Left lung (tissue), 10 donors: ENCODE results near the gene PEX26. TPM values are rescaled to one million over a fixed set of nuclear protein-coding genes. Genes with fewer than 3 reads are reported as not detected.
"Not testable (repeated sequence)": the region's sequence is repeated elsewhere in the genome, so short reads cannot be mapped to it uniquely, and the experiment has no call there.

Experiments used
- ATAC-seq: fragments of 200-7000 bp; cut with Tn5 transposase; one replicate; pipeline ENCODE4 v1.9.1; 2020; ENCODE audit warnings: moderate library complexity
- DNase-seq, 4 donors: peaks; one replicate each; pipeline ENCODE4 v3.0.0-alpha.2; 2013 to 2020
- H3K27ac ChIP-seq, 2 donors: fragments of 200-600 bp; sonication (generic) in 1 of 2; one replicate each; pipeline versions ENCODE4 v1.5.0 to v1.8.0; 2020 to 2021
- H3K27me3 ChIP-seq, 2 donors: fragments of 200-600 bp; sonication (generic) in 1 of 2; one replicate each; pipeline versions ENCODE4 v1.5.0 to v1.8.0; 2020 to 2021
- H3K36me3 ChIP-seq, 2 donors: fragments of 200-600 bp; sonication (generic) in 1 of 2; one replicate each; pipeline versions ENCODE4 v1.5.0 to v1.8.0; 2020 to 2021
- H3K4me1 ChIP-seq, 2 donors: fragments of 200-600 bp; one replicate each; pipeline ENCODE4 v1.8.0; 2021
- H3K4me3 ChIP-seq, 2 donors: fragments of 200-600 bp; sonication (generic) in 1 of 2; one replicate each; pipeline versions ENCODE4 v1.5.0 to v1.8.0; 2020 to 2021; ENCODE audit warnings: mild to moderate bottlenecking in 1 of 2
- H3K9me3 ChIP-seq, 2 donors: fragments of 200-600 bp; sonication (generic) in 1 of 2; one replicate each; pipeline versions ENCODE4 v1.5.0 to v1.8.0; 2020 to 2021
- CTCF ChIP-seq, 2 donors: fragments of 200-600 bp; sonication (generic) in 1 of 2; IDR thresholded peaks; one replicate each; pipeline versions ENCODE4 v1.5.0 to v1.8.0; 2021; ENCODE audit warnings: antibody characterized with exemption in 2 of 2
- intact Hi-C, 2 donors: fragments of 100-400 bp; cut with DNase I; formaldehyde crosslinking; loops; one replicate each; pipeline versions ENCODE4 v1.11.2 to v1.14.2; 2022
- polyA plus RNA-seq, 6 donors: library from polyadenylated mRNA; unstranded; fragments of 120-200 nt; gene quantifications; one replicate each; pipeline ENCODE4 v1.2.1, GENCODE V29; 2013; ENCODE audit not compliant: insufficient read length in 6 of 6
- total RNA-seq, 2 donors: library from RNA; stranded (reverse); fragmentation: NEBNext Ultra II Directional; extraction: Animal tissue kit (Norgen Biotek cat#: 25700); gene quantifications; one replicate each; pipeline ENCODE4 v1.2.1, GENCODE V29; 2021
- donor health status: DM: no; HTN: yes; CAD: no.
- donor health status: DM: no; HTN: no; CAD: no.

Gene PEX26
- total and polyA plus RNA-seq, 8 donors: 21.8 to 39.4 (median 26.8) TPM

- intact Hi-C loops: no loop called here
- no peak overlapping the region for H3K4me3 ChIP-seq
- H3K27me3 ChIP-seq: no peaks in the 10 kb centered on the region
- ATAC-seq (no peak), DNase-seq (no peak)
- no peak for TF ChIP-seq CTCF (IDR thresholded peaks at IDR 0.05)
- no peaks in the 10 kb centered on the region for H3K4me1 ChIP-seq
- H3K36me3 ChIP-seq: peaks cover 0 to 5% of the 10 kb centered on the region in 2 donors
- no peak overlapping the region for H3K27ac ChIP-seq
- H3K9me3 ChIP-seq: no peaks in the 10 kb centered on the region
These were observed 44.3 kb downstream of the PEX26 start for GRCh38 chr22:18121954-18122554.

DNA sequence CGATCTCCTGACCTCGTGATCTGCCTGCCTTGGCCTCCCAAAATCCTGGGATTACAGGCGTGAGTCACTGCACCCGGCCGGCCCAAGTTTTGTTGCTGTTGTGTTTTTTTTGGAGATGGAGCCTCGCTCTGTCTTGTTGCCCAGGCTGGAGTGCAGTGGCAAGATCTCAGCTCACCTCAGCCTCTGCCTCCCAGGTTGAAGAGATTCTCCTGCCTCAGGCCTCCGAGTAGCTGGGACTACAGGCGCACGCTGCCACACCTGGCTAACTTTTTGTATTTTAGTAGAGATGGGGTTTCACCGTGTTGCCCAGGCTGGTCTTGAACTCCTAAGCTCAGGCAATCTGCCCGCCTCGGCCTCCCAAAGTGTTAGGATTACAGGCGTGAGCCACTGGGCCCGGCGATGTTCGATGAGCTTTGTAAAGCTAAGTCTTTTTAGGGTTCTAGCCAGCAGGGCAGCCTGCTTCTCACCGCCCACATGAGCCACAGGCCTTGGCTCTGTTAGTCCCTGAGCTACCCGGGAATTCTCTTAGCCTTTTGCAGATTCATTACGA, 45.8 kb downstream of the PEX26 start:
- H3K4me3 ChIP-seq, ATAC-seq, H3K27me3 ChIP-seq, intact Hi-C loops, DNase-seq, H3K4me1 ChIP-seq, H3K9me3 ChIP-seq, H3K27ac ChIP-seq, H3K36me3 ChIP-seq: not testable (repeated sequence)

DNA sequence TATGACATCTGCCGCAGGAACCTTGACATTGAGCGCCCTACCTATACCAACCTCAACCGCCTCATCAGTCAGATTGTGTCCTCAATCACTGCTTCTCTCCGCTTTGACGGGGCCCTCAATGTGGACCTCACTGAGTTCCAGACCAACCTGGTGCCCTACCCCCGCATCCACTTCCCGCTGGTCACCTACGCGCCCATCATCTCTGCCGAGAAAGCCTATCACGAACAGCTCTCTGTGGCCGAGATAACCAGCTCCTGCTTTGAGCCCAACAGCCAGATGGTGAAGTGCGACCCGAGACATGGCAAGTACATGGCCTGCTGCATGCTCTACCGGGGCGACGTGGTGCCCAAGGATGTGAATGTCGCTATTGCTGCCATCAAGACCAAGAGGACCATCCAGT, 48.8 kb downstream of the PEX26 start:
- ATAC-seq: no peak
- DNase-seq: no peak
- H3K27me3 ChIP-seq: no peaks in the 10 kb centered on the region
- H3K36me3 ChIP-seq: peaks cover 0 to 6% of the 10 kb centered on the region in 2 donors
- H3K4me3 ChIP-seq: no peak overlapping the region
- intact Hi-C loops: no loop called here
- no peak overlapping the region for H3K27ac ChIP-seq
- TF ChIP-seq CTCF (IDR thresholded peaks at IDR 0.05): no peak
- no peaks in the 10 kb centered on the region for H3K9me3 ChIP-seq
- H3K4me1 ChIP-seq: peaks cover 0 to 3% of the 10 kb centered on the region in 2 donors

DNA sequence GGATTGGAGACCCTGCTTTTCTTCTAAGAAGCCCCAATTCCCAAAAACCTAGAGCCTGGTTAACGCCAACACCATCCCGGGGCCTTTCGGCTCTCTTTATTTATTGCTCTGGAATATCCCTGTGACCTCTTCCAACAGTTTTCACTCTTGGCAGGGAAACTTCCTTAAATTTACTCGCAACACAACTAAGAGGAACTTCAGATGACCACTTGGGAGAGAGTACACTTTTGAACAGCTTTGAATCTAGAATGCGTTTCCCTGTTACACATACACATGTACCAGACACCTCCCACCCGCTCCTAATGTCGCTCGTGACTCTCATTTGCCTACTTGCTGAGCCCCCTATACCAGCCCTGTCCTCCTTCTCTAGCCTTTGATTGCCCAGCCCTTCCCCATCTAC, 52.2 kb downstream of the PEX26 start:
- intact Hi-C loops: no loop called here
- Histone ChIP-seq H3K4me3 (no peak overlapping the region), H3K27ac (no peak overlapping the region), H3K27me3 (no peaks in the 10 kb centered on the region), H3K9me3 (no peaks in the 10 kb centered on the region), H3K4me1 (peaks cover 0 to 3% of the 10 kb centered on the region in 2 donors), H3K36me3 (peaks cover 0 to 6% of the 10 kb centered on the region in 2 donors)
- ATAC-seq (no peak), DNase-seq (no peak)
- TF ChIP-seq CTCF (IDR thresholded peaks at IDR 0.05): no peak

GRCh38 chr22:18130699-18131429, 53.1 kb downstream of the PEX26 start:
- Histone ChIP-seq H3K4me1 (peaks cover 0 to 3% of the 10 kb centered on the region in 2 donors), H3K9me3 (no peaks in the 10 kb centered on the region), H3K4me3 (no peak overlapping the region), H3K27ac (no peak overlapping the region), H3K36me3 (peaks cover 0 to 6% of the 10 kb centered on the region in 2 donors), H3K27me3 (no peaks in the 10 kb centered on the region)
- intact Hi-C loops: no loop called here
- no peak for TF ChIP-seq CTCF (IDR thresholded peaks at IDR 0.05)
- ATAC-seq (no peak), DNase-seq (no peak)
